Keratinocyte (primary cell): ENCODE measurements around the gene CNTNAP2.

ENCODE experiments used
- CTCF ChIP-seq, 3 experiments: IDR thresholded peaks in 1 of 3; conservative IDR thresholded peaks in 1 of 3; optimal IDR thresholded peaks in 1 of 3; 2 replicates in 2 of 3; 3 replicates in 1 of 3; pipeline versions ENCODE3 to v1.5.1; 2011; ENCODE audit warnings: low read length in 3 of 3, mild to moderate bottlenecking in 3 of 3, moderate library complexity in 2 of 3, control low read depth in 1 of 3, inconsistent platforms in 1 of 3; ENCODE audit not compliant: insufficient read depth in 2 of 3; ENCODE audit errors: extremely low read depth in 1 of 3
- EZH2 ChIP-seq: IDR thresholded peaks from one replicate; pipeline ENCODE4 v1.6.1; 2012; ENCODE audit warnings: inconsistent platforms, mild to moderate bottlenecking, low read length, moderate library complexity

DNA sequence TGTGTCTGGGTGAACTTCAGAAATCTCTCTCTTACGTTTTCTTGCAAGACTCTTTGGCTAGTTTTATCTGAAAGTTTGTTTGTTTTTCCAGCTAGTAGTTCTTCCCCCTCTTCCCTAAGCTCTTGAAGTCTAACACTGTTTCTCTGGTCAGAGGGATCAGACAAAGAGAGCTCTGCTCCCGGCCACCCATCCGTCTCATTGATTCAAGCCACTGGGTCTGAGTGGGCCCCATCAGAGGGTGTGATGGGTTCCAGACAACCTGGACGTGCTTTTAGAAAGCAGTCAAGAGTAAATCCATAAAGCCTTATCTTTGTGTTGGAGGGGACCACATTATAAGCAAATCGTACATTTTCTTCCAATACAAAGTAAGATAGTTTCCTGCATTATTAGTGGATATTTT, 2231.4 kb downstream of the CNTNAP2 start:
- no peak for TF ChIP-seq CTCF (optimal IDR thresholded peaks at IDR 0.05 in 1 of 3, IDR thresholded peaks at IDR 0.05 in 1 of 3, conservative IDR thresholded peaks at IDR 0.05 in 1 of 3; ENCODE audit: extremely low read depth in 1 of 3, insufficient read depth in 2 of 3, low read length in 3 of 3)
- TF ChIP-seq EZH2: no peak
